HCT116 (cell line): Measurements from ENCODE around the gene INPP5D. TPM values are rescaled to one million over a fixed set of nuclear protein-coding genes. Genes with fewer than 3 reads are reported as not detected.

Experiments used
- ATAC-seq: fragments of 200-7000 bp; cut with Tn5 transposase; 2 replicates; pipeline ENCODE4 v1.9.1; 2020; ENCODE audit warnings: mild to moderate bottlenecking, moderate library complexity
- BruUV-seq: library from RNA; stranded (reverse); fragments of 400-500 nt; replicated peaks from 2 replicates; lab custom pipeline; 2021; lab: Mats Ljungman, UMichigan
- CTCF ChIA-PET: fragments of 300-600 bp; sonication (Branson Sonifier 250); formaldehyde crosslinking; loops from one replicate; lab custom pipeline; 2021; ENCODE audit warnings: antibody characterized with exemption; lab: Charles Lee
- POLR2A ChIA-PET: fragments of 300-600, 350-600 bp; sonication (Branson Sonifier 250); formaldehyde crosslinking; loops from one replicate; lab custom pipeline; 2021; ENCODE audit warnings: antibody characterized with exemption; lab: Charles Lee
- RAD21 ChIA-PET, 2 experiments: fragments of 300-600 bp; sonication (Branson Sonifier 250); formaldehyde crosslinking; loops; one replicate each; lab custom pipeline; 2023; ENCODE audit warnings: low total read pairs in 2 of 2; ENCODE audit not compliant: uncharacterized antibody in 2 of 2, unreplicated experiment in 2 of 2, low non-redundant PET in 1 of 2; lab: Charles Lee
- DNase-seq: peaks from one replicate; pipeline ENCODE4 v3.0.0-alpha.2; 2010; ENCODE audit warnings: low read depth, low spot score
- H2AFZ ChIP-seq: fragments of 200-600 bp; shearing (Covaris generic), sonication (generic); 2 replicates; pipeline ENCODE4 v1.6.1; 2017; ENCODE audit warnings: low read depth, mixed run types, mixed read lengths, antibody characterized with exemption, low read length; ENCODE audit not compliant: poor library complexity, severe bottlenecking
- H3K27ac ChIP-seq: 2 replicates; pipeline ENCODE4 v1.5.1; 2012; ENCODE audit warnings: low read depth, low read length
- H3K27me3 ChIP-seq: fragments of 200-600 bp; sonication (generic); 2 replicates; pipeline ENCODE4 v1.6.1; 2016; ENCODE audit warnings: mixed run types, low read length, mixed read lengths; ENCODE audit not compliant: insufficient read depth
- H3K36me3 ChIP-seq, 2 experiments: fragments of 200-500 bp in 1 of 2; fragments of 200-600 bp in 1 of 2; sonication (Bioruptor generic) in 1 of 2; sonication (generic) in 1 of 2; 2 replicates each; pipeline versions ENCODE4 v1.5.1 to v1.6.1; 2014 to 2016; ENCODE audit warnings: low read length in 2 of 2, inconsistent platforms in 1 of 2, mixed read lengths in 1 of 2, mixed run types in 1 of 2; ENCODE audit not compliant: insufficient read depth in 2 of 2, control insufficient read depth in 1 of 2
- H3K4me1 ChIP-seq, 2 experiments: fragments of 200-600 bp in 1 of 2; sonication (generic) in 1 of 2; 2 replicates each; pipeline versions ENCODE4 v1.5.1 to v1.6.1; 2012 to 2017; ENCODE audit warnings: low read length in 2 of 2, inconsistent platforms in 1 of 2, mild to moderate bottlenecking in 1 of 2, mixed read lengths in 1 of 2, mixed run types in 1 of 2, moderate library complexity in 1 of 2; ENCODE audit not compliant: insufficient read depth in 2 of 2, control insufficient read depth in 1 of 2
- H3K4me2 ChIP-seq: fragments of 200-600 bp; sonication (generic); 2 replicates; pipeline ENCODE4 v1.6.1; 2017; ENCODE audit warnings: mixed run types, low read length, mixed read lengths
- H3K4me3 ChIP-seq, 2 experiments: fragments of 200-600 bp in 1 of 2; sonication (generic) in 1 of 2; replicated peaks in 1 of 2; 2 replicates each; pipeline ENCODE4 v1.5.1; 2011 to 2016; ENCODE audit warnings: low read length in 2 of 2, control low read depth in 1 of 2, low read depth in 1 of 2, mild to moderate bottlenecking in 1 of 2, mixed read lengths in 1 of 2, mixed run types in 1 of 2
- H3K79me2 ChIP-seq: fragments of 200-600 bp; sonication (generic); 2 replicates; pipeline ENCODE4 v1.6.1; 2017; ENCODE audit warnings: mild to moderate bottlenecking, mixed run types, low read length, moderate library complexity, mixed read lengths; ENCODE audit not compliant: insufficient read depth
- H3K9ac ChIP-seq: fragments of 200-600 bp; sonication (generic); 2 replicates; pipeline ENCODE4 v1.6.1; 2016; ENCODE audit warnings: low read length, mixed read lengths
- H3K9me2 ChIP-seq: fragments of 200-600 bp; sonication (generic), shearing (Covaris generic); 2 replicates; pipeline ENCODE4 v1.6.1; 2017; ENCODE audit warnings: mixed run types, mild to moderate bottlenecking, moderate library complexity; ENCODE audit not compliant: insufficient read depth
- H3K9me3 ChIP-seq, 2 experiments: fragments of 200-500 bp in 1 of 2; fragments of 200-600 bp in 1 of 2; sonication (Bioruptor generic) in 1 of 2; sonication (generic) in 1 of 2; 2 replicates each; pipeline ENCODE4 v1.6.1; 2014 to 2017; ENCODE audit warnings: low read length in 2 of 2, mixed read lengths in 2 of 2, inconsistent platforms in 1 of 2, low read depth in 1 of 2, mild to moderate bottlenecking in 1 of 2, mixed run types in 1 of 2, moderate library complexity in 1 of 2; ENCODE audit not compliant: control insufficient read depth in 1 of 2, insufficient read depth in 1 of 2
- H4K20me1 ChIP-seq: fragments of 200-600 bp; sonication (generic), shearing (Covaris generic); 2 replicates; pipeline ENCODE4 v1.6.1; 2017; ENCODE audit warnings: mixed run types, mild to moderate bottlenecking, moderate library complexity; ENCODE audit not compliant: insufficient read depth
- ATF3 ChIP-seq: IDR thresholded peaks from 2 replicates; pipeline ENCODE4 v1.6.1; 2012
- CBX3 ChIP-seq: IDR thresholded peaks from 2 replicates; pipeline ENCODE4 v1.6.1; 2012; ENCODE audit warnings: low read depth
- CEBPB ChIP-seq: IDR thresholded peaks from 2 replicates; pipeline ENCODE4 v1.6.1; 2012; ENCODE audit warnings: low read depth
- CTCF ChIP-seq, 3 experiments: fragments of 200-600 bp in 1 of 3; sonication (generic) in 1 of 3; IDR thresholded peaks in 2 of 3; conservative IDR thresholded peaks in 1 of 3; 2 replicates each; pipeline ENCODE4 v1.5.1; 2012 to 2017; ENCODE audit warnings: low read depth in 2 of 3, low read length in 2 of 3, antibody characterized with exemption in 1 of 3, borderline replicate concordance in 1 of 3, control low read depth in 1 of 3, mild to moderate bottlenecking in 1 of 3, mixed read lengths in 1 of 3, mixed run types in 1 of 3, moderate library complexity in 1 of 3; ENCODE audit not compliant: insufficient read depth in 1 of 3
- FOSL1 ChIP-seq: IDR thresholded peaks from 2 replicates; pipeline ENCODE4 v1.6.1; 2012; ENCODE audit warnings: low read depth
- POLR2AphosphoS5 ChIP-seq: IDR thresholded peaks from 2 replicates; pipeline ENCODE4 v1.6.1; 2011; ENCODE audit warnings: mild to moderate bottlenecking, low read depth, low read length, moderate library complexity
- REST ChIP-seq: IDR thresholded peaks from 2 replicates; pipeline ENCODE4 v1.6.1; 2012; ENCODE audit warnings: low read depth
- SP1 ChIP-seq: IDR thresholded peaks from 2 replicates; pipeline ENCODE4 v1.6.1; 2012; ENCODE audit warnings: low read depth
- TCF7L2 ChIP-seq: IDR thresholded peaks from 2 replicates; pipeline ENCODE4 v1.7.0; 2011; ENCODE audit warnings: borderline replicate concordance, inconsistent platforms; ENCODE audit not compliant: insufficient read depth, insufficient read length; ENCODE audit errors: extremely low read depth
- YY1 ChIP-seq: IDR thresholded peaks from 2 replicates; pipeline ENCODE4 v1.6.1; 2011; ENCODE audit warnings: low read length, low read depth, moderate library complexity, mild to moderate bottlenecking; ENCODE audit not compliant: insufficient replicate concordance; ENCODE audit errors: extremely low read depth
- intact Hi-C: fragments of 100-400 bp; cut with micrococcal nuclease; formaldehyde crosslinking; loops from 2 replicates; pipeline ENCODE4 v1.10.0; 2022
- total RNA-seq: library from RNA; stranded (reverse); gene quantifications from one replicate; pipeline ENCODE4 v1.2.1, GENCODE V29; 2021; ENCODE audit not compliant: unreplicated experiment

INPP5D gene
- total RNA-seq, 1 experiment from 2014 or later, result 1.8 TPM

- no peak for DNase-seq
- no peak for ATAC-seq
- Histone ChIP-seq H3K79me2 (no peaks in the 10 kb centered on the region), H3K9me2 (no peaks in the 10 kb centered on the region), H3K9ac (no peak overlapping the region), H3K4me1 (no peaks in the 10 kb centered on the region), H3K9me3 (no peaks in the 10 kb centered on the region), H4K20me1 (no peaks in the 10 kb centered on the region), H3K4me3 (no peak overlapping the region), H2AFZ (no peak overlapping the region), H3K4me2 (no peak overlapping the region), H3K27ac (no peak overlapping the region), H3K36me3 (no peaks in the 10 kb centered on the region), H3K27me3 (no peaks in the 10 kb centered on the region)
- intact Hi-C loops, result no loop called here
- TF ChIP-seq SP1 (no peak), CBX3 (no peak), TCF7L2 (no peak), POLR2AphosphoS5 (no peak), ATF3 (no peak), YY1 (no peak), CEBPB (no peak), REST (no peak), FOSL1 (no peak), CTCF (IDR thresholded peaks at IDR 0.05 in 2 of 3, conservative IDR thresholded peaks at IDR 0.05 in 1 of 3; ENCODE audit: borderline replicate concordance in 1 of 3, insufficient read depth in 1 of 3, low read depth in 2 of 3, low read length in 2 of 3) (no peak)
- no TSS peak for BruUV-seq
- CTCF ChIA-PET, result no interaction called here
- RAD21 ChIA-PET, result no interaction called here
- POLR2A ChIA-PET, result no interaction called here
These were observed 55.6 kb downstream of the INPP5D start for GRCh38 chr2:233115741-233116140.
